Breast epithelium (tissue), 3 donors: ENCODE data around the gene GSTA4.

Experiments used
- POLR2A ChIP-seq: fragments of 450-650 bp; IDR thresholded peaks from one replicate; pipeline ENCODE4 v1.6.1; 2016; ENCODE audit warnings: antibody characterized with exemption, mild to moderate bottlenecking, moderate library complexity
- POLR2AphosphoS5 ChIP-seq, 3 donors: sonication (generic); formaldehyde crosslinking; IDR thresholded peaks; one replicate each; pipeline ENCODE4 v1.6.1; 2017; ENCODE audit warnings: antibody characterized with exemption in 3 of 3
- TF ChIP-seq, protein P1 (sequence below), 3 donors: fragments of 450-650 bp; IDR thresholded peaks; one replicate each; pipeline ENCODE4 v1.5.1; 2016 to 2017; ENCODE audit warnings: antibody characterized with exemption in 3 of 3, mild to moderate bottlenecking in 3 of 3, moderate library complexity in 3 of 3

DNA sequence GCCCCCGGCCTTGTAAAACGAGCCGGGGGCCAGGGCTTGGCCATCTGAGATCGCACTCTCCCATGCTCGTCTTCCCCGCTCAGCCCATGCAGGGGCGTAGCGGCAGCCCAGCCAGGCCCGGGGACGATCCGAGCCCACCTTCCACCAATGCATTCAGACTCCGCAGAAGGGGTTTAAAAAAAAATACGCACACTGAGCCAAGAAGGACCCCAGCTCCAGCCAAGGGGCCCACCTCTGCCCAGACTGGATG is 320 bp downstream of the GSTA4 start:
- TF ChIP-seq, protein P1, sequence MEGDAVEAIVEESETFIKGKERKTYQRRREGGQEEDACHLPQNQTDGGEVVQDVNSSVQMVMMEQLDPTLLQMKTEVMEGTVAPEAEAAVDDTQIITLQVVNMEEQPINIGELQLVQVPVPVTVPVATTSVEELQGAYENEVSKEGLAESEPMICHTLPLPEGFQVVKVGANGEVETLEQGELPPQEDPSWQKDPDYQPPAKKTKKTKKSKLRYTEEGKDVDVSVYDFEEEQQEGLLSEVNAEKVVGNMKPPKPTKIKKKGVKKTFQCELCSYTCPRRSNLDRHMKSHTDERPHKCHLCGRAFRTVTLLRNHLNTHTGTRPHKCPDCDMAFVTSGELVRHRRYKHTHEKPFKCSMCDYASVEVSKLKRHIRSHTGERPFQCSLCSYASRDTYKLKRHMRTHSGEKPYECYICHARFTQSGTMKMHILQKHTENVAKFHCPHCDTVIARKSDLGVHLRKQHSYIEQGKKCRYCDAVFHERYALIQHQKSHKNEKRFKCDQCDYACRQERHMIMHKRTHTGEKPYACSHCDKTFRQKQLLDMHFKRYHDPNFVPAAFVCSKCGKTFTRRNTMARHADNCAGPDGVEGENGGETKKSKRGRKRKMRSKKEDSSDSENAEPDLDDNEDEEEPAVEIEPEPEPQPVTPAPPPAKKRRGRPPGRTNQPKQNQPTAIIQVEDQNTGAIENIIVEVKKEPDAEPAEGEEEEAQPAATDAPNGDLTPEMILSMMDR (IDR thresholded peaks at IDR 0.05), result no peak
- no peak for TF ChIP-seq POLR2A
- TF ChIP-seq POLR2AphosphoS5 (IDR thresholded peaks at IDR 0.05), result no peak
